ENCODE results near the gene FAM81B.

The FAM81B gene

GRCh38 chr5:95403996-95404395 is 12.8 kb downstream of the FAM81B start:
- Histone ChIP-seq H3K4me1 (ENCODE audit: control insufficient read depth, insufficient read depth, low read length) (peaks cover 11% of the 10 kb centered on the region), H3K36me3 (ENCODE audit: control insufficient read depth, insufficient read depth, low read length) (no peaks in the 10 kb centered on the region), H3K9me3 (ENCODE audit: control insufficient read depth, insufficient read depth, low read length) (no peaks in the 10 kb centered on the region), H3K27ac (ENCODE audit: low read depth, low read length) (no peak overlapping the region), H3K27me3 (ENCODE audit: control insufficient read depth, insufficient read depth, low read length) (no peaks in the 10 kb centered on the region), H3K9ac (ENCODE audit: low read depth, low read length) (no peak overlapping the region), H3K4me3 (ENCODE audit: low read depth, low read length) (no peak overlapping the region)

- no peak overlapping the region for H3K9ac ChIP-seq (ENCODE audit: low read depth, low read length)
- H3K27ac ChIP-seq (ENCODE audit: low read depth, low read length), result no peak overlapping the region
- H3K4me1 ChIP-seq (ENCODE audit: control insufficient read depth, insufficient read depth, low read length), result peaks cover 11% of the 10 kb centered on the region
- H3K9me3 ChIP-seq (ENCODE audit: control insufficient read depth, insufficient read depth, low read length), result no peaks in the 10 kb centered on the region
- no peaks in the 10 kb centered on the region for H3K36me3 ChIP-seq (ENCODE audit: control insufficient read depth, insufficient read depth, low read length)
- H3K4me3 ChIP-seq (ENCODE audit: low read depth, low read length), result no peak overlapping the region
- no peaks in the 10 kb centered on the region for H3K27me3 ChIP-seq (ENCODE audit: control insufficient read depth, insufficient read depth, low read length)
Observed at GRCh38 chr5:95406426-95407090, 15.4 kb downstream of the FAM81B start.

- H3K4me3 ChIP-seq (ENCODE audit: low read depth, low read length), result no peak overlapping the region
- H3K36me3 ChIP-seq (ENCODE audit: control insufficient read depth, insufficient read depth, low read length), result no peaks in the 10 kb centered on the region
- H3K27ac ChIP-seq (ENCODE audit: low read depth, low read length), result no peak overlapping the region
- H3K27me3 ChIP-seq (ENCODE audit: control insufficient read depth, insufficient read depth, low read length), result no peaks in the 10 kb centered on the region
- no peaks in the 10 kb centered on the region for H3K4me1 ChIP-seq (ENCODE audit: control insufficient read depth, insufficient read depth, low read length)
- no peaks in the 10 kb centered on the region for H3K9me3 ChIP-seq (ENCODE audit: control insufficient read depth, insufficient read depth, low read length)
- H3K9ac ChIP-seq (ENCODE audit: low read depth, low read length), result no peak overlapping the region
Observed at GRCh38 chr5:95410279-95410678, 19.1 kb downstream of the FAM81B start.

- Histone ChIP-seq H3K9ac (ENCODE audit: low read depth, low read length) (no peak overlapping the region), H3K27me3 (ENCODE audit: control insufficient read depth, insufficient read depth, low read length) (no peaks in the 10 kb centered on the region), H3K27ac (ENCODE audit: low read depth, low read length) (no peak overlapping the region), H3K4me3 (ENCODE audit: low read depth, low read length) (no peak overlapping the region), H3K36me3 (ENCODE audit: control insufficient read depth, insufficient read depth, low read length) (no peaks in the 10 kb centered on the region), H3K9me3 (ENCODE audit: control insufficient read depth, insufficient read depth, low read length) (no peaks in the 10 kb centered on the region), H3K4me1 (ENCODE audit: control insufficient read depth, insufficient read depth, low read length) (no peaks in the 10 kb centered on the region)
Observed at GRCh38 chr5:95411474-95411873, 20.3 kb downstream of the FAM81B start.

GRCh38 chr5:95414451-95414850 is 23.3 kb downstream of the FAM81B start:
- H3K27ac ChIP-seq (ENCODE audit: low read depth, low read length), result no peak overlapping the region
- no peaks in the 10 kb centered on the region for H3K9me3 ChIP-seq (ENCODE audit: control insufficient read depth, insufficient read depth, low read length)
- H3K9ac ChIP-seq (ENCODE audit: low read depth, low read length), result no peak overlapping the region
- H3K4me1 ChIP-seq (ENCODE audit: control insufficient read depth, insufficient read depth, low read length), result no peaks in the 10 kb centered on the region
- H3K4me3 ChIP-seq (ENCODE audit: low read depth, low read length), result no peak overlapping the region
- no peaks in the 10 kb centered on the region for H3K27me3 ChIP-seq (ENCODE audit: control insufficient read depth, insufficient read depth, low read length)
- H3K36me3 ChIP-seq (ENCODE audit: control insufficient read depth, insufficient read depth, low read length), result no peaks in the 10 kb centered on the region

GRCh38 chr5:95417971-95418370 is 26.8 kb downstream of the FAM81B start:
- Histone ChIP-seq H3K4me3 (ENCODE audit: low read depth, low read length) (no peak overlapping the region), H3K9me3 (ENCODE audit: control insufficient read depth, insufficient read depth, low read length) (no peaks in the 10 kb centered on the region), H3K4me1 (ENCODE audit: control insufficient read depth, insufficient read depth, low read length) (no peaks in the 10 kb centered on the region), H3K27ac (ENCODE audit: low read depth, low read length) (no peak overlapping the region), H3K36me3 (ENCODE audit: control insufficient read depth, insufficient read depth, low read length) (no peaks in the 10 kb centered on the region), H3K27me3 (ENCODE audit: control insufficient read depth, insufficient read depth, low read length) (no peaks in the 10 kb centered on the region), H3K9ac (ENCODE audit: low read depth, low read length) (no peak overlapping the region)

- Histone ChIP-seq H3K4me1 (ENCODE audit: control insufficient read depth, insufficient read depth, low read length) (no peaks in the 10 kb centered on the region), H3K4me3 (ENCODE audit: low read depth, low read length) (no peak overlapping the region), H3K36me3 (ENCODE audit: control insufficient read depth, insufficient read depth, low read length) (no peaks in the 10 kb centered on the region), H3K9ac (ENCODE audit: low read depth, low read length) (no peak overlapping the region), H3K27ac (ENCODE audit: low read depth, low read length) (no peak overlapping the region), H3K9me3 (ENCODE audit: control insufficient read depth, insufficient read depth, low read length) (no peaks in the 10 kb centered on the region), H3K27me3 (ENCODE audit: control insufficient read depth, insufficient read depth, low read length) (no peaks in the 10 kb centered on the region)
Observed at GRCh38 chr5:95422838-95423237, 31.7 kb downstream of the FAM81B start.

- H3K36me3 ChIP-seq (ENCODE audit: control insufficient read depth, insufficient read depth, low read length), result no peaks in the 10 kb centered on the region
- H3K9ac ChIP-seq (ENCODE audit: low read depth, low read length), result no peak overlapping the region
- no peak overlapping the region for H3K4me3 ChIP-seq (ENCODE audit: low read depth, low read length)
- no peak overlapping the region for H3K27ac ChIP-seq (ENCODE audit: low read depth, low read length)
- H3K27me3 ChIP-seq (ENCODE audit: control insufficient read depth, insufficient read depth, low read length), result no peaks in the 10 kb centered on the region
- H3K9me3 ChIP-seq (ENCODE audit: control insufficient read depth, insufficient read depth, low read length), result no peaks in the 10 kb centered on the region
- H3K4me1 ChIP-seq (ENCODE audit: control insufficient read depth, insufficient read depth, low read length), result no peaks in the 10 kb centered on the region
Observed at GRCh38 chr5:95424016-95424415, 32.9 kb downstream of the FAM81B start.

GRCh38 chr5:95424526-95424925 is 33.4 kb downstream of the FAM81B start:
- H3K36me3 ChIP-seq (ENCODE audit: control insufficient read depth, insufficient read depth, low read length), result no peaks in the 10 kb centered on the region
- no peak overlapping the region for H3K9ac ChIP-seq (ENCODE audit: low read depth, low read length)
- H3K27ac ChIP-seq (ENCODE audit: low read depth, low read length), result no peak overlapping the region
- no peaks in the 10 kb centered on the region for H3K9me3 ChIP-seq (ENCODE audit: control insufficient read depth, insufficient read depth, low read length)
- H3K4me3 ChIP-seq (ENCODE audit: low read depth, low read length), result no peak overlapping the region
- no peaks in the 10 kb centered on the region for H3K27me3 ChIP-seq (ENCODE audit: control insufficient read depth, insufficient read depth, low read length)
- H3K4me1 ChIP-seq (ENCODE audit: control insufficient read depth, insufficient read depth, low read length), result no peaks in the 10 kb centered on the region

- Histone ChIP-seq H3K36me3 (ENCODE audit: control insufficient read depth, insufficient read depth, low read length) (no peaks in the 10 kb centered on the region), H3K4me3 (ENCODE audit: low read depth, low read length) (no peak overlapping the region), H3K4me1 (ENCODE audit: control insufficient read depth, insufficient read depth, low read length) (no peaks in the 10 kb centered on the region), H3K27ac (ENCODE audit: low read depth, low read length) (no peak overlapping the region), H3K9me3 (ENCODE audit: control insufficient read depth, insufficient read depth, low read length) (no peaks in the 10 kb centered on the region), H3K9ac (ENCODE audit: low read depth, low read length) (no peak overlapping the region), H3K27me3 (ENCODE audit: control insufficient read depth, insufficient read depth, low read length) (no peaks in the 10 kb centered on the region)
Observed at GRCh38 chr5:95426227-95426626, 35.1 kb downstream of the FAM81B start.

- no peaks in the 10 kb centered on the region for H3K36me3 ChIP-seq (ENCODE audit: control insufficient read depth, insufficient read depth, low read length)
- H3K9ac ChIP-seq (ENCODE audit: low read depth, low read length), result no peak overlapping the region
- H3K9me3 ChIP-seq (ENCODE audit: control insufficient read depth, insufficient read depth, low read length), result no peaks in the 10 kb centered on the region
- no peak overlapping the region for H3K4me3 ChIP-seq (ENCODE audit: low read depth, low read length)
- no peaks in the 10 kb centered on the region for H3K27me3 ChIP-seq (ENCODE audit: control insufficient read depth, insufficient read depth, low read length)
- H3K27ac ChIP-seq (ENCODE audit: low read depth, low read length), result no peak overlapping the region
- H3K4me1 ChIP-seq (ENCODE audit: control insufficient read depth, insufficient read depth, low read length), result peaks cover 6% of the 10 kb centered on the region; the same call in 1 of the 2 replicates
Observed at GRCh38 chr5:95432779-95433178, 41.6 kb downstream of the FAM81B start.
